Calu3 (cell line): ENCODE results near the gene TRMT61B. TPM values are rescaled to one million over a fixed set of nuclear protein-coding genes. Genes with fewer than 3 reads are reported as not detected.
A peak's percentile ranks its signal among the peaks of the same experiment; 100 is the strongest.

Source experiments
- BruUV-seq: library from RNA; stranded (reverse); fragments of 400-500 nt; replicated peaks from 2 replicates; lab custom pipeline; 2021; lab: Mats Ljungman, UMichigan
- CTCF ChIA-PET: fragments of 300-600 bp; sonication (Branson Sonifier 250); formaldehyde crosslinking; loops from one replicate; lab custom pipeline; 2022; ENCODE audit warnings: antibody characterized with exemption; lab: Charles Lee
- DNase-seq: peaks from one replicate; pipeline ENCODE4 v3.0.0; 2022
- H3K27ac Mint-ChIP-seq: one replicate; pipeline ENCODE4 v1.8.0; 2022; ENCODE audit warnings: mixed read lengths; ENCODE audit not compliant: unreplicated experiment
- H3K27me3 Mint-ChIP-seq: one replicate; pipeline ENCODE4 v1.8.0; 2022; ENCODE audit warnings: mixed read lengths; ENCODE audit not compliant: unreplicated experiment
- H3K36me3 Mint-ChIP-seq: one replicate; pipeline ENCODE4 v1.8.0; 2022; ENCODE audit warnings: mild to moderate bottlenecking, moderate library complexity, mixed read lengths; ENCODE audit not compliant: insufficient read depth, unreplicated experiment
- H3K4me1 Mint-ChIP-seq: one replicate; pipeline ENCODE4 v1.8.0; 2022; ENCODE audit warnings: mild to moderate bottlenecking, low read depth, mixed read lengths; ENCODE audit not compliant: unreplicated experiment
- H3K4me3 Mint-ChIP-seq: one replicate; pipeline ENCODE4 v1.8.0; 2022; ENCODE audit warnings: mild to moderate bottlenecking, low read depth, moderate library complexity, mixed read lengths; ENCODE audit not compliant: unreplicated experiment
- H3K9me3 Mint-ChIP-seq: one replicate; pipeline ENCODE4 v1.8.0; 2022; ENCODE audit warnings: low read depth, mixed read lengths; ENCODE audit not compliant: unreplicated experiment
- intact Hi-C: fragments of 100-400 bp; cut with micrococcal nuclease; formaldehyde crosslinking; loops from one replicate; pipeline ENCODE4 v1.10.0; 2022; ENCODE audit not compliant: unreplicated experiment
- total RNA-seq: library from RNA; stranded (reverse); gene quantifications from 2 replicates; pipeline ENCODE4 v1.2.3, GENCODE V29; 2022
- TF ChIP-seq, protein P1 (sequence below): fragments of 200-600 bp; IDR thresholded peaks from one replicate; pipeline ENCODE4 v1.8.0; 2022; ENCODE audit warnings: antibody characterized with exemption; ENCODE audit not compliant: unreplicated experiment

The TRMT61B gene
- total RNA-seq, 1 experiment from 2014 or later, result 17.0 TPM

DNA sequence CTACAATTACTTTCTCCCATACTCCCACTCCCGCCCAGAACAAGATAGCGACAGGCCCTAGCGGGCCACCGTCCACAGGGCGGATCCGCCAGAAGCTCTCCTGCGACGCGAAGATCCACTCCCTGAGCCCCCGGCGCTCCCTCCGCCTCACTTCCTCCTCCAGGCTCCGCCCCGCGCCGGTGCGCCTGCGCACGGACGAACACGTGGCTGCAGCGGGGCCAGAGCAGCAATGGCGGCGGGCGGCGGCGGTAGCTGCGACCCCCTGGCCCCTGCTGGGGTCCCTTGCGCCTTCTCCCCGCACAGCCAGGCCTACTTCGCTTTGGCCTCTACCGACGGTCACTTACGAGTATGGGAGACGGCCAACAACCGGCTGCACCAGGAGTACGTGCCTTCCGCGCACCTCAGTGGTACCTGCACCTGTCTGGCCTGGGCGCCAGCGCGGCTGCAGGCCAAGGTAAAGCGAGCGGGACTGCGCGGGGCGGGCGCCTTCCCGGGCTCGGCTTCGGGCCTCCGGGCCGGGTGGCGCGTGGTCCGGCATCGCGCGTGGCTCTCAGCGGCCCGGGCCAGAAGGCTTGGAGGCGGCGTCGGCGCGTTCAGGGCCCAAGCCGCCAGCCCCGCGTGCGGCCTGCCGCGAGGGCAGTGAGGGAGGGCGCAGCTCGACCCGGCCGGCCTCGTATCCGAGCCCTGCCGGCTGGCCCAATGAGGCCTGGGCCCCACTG, 24.5 kb upstream of the TRMT61B start, which contains the start of gene WDR43:
Gene WDR43, plus strand, starts transcription at position 198 of the 719 bp plus-strand sequence. Its CDS starts 32 bp downstream, at position 230.
- peak; percentile 98 for DNase-seq
- Mint-ChIP-seq H3K4me3 (peak within 1 kb of the TSS; percentile 94), H3K27ac (peak within 1 kb of the TSS; percentile 92), H3K27me3 (no peaks in the 10 kb centered on the region), H3K9me3 (no peaks in the 10 kb centered on the region), H3K4me1 (peaks cover 26% of the 10 kb centered on the region), H3K36me3 (peaks cover 27% of the 10 kb centered on the region)
- CTCF ChIA-PET, result interaction anchor here (0.6 to 0.7 kb wide), 4 partner anchors 34 to 1252 kb away, joined by 3 to 8 read pairs (median 4); partner anchors contain the start of gene YPEL5
- TF ChIP-seq, protein P1, sequence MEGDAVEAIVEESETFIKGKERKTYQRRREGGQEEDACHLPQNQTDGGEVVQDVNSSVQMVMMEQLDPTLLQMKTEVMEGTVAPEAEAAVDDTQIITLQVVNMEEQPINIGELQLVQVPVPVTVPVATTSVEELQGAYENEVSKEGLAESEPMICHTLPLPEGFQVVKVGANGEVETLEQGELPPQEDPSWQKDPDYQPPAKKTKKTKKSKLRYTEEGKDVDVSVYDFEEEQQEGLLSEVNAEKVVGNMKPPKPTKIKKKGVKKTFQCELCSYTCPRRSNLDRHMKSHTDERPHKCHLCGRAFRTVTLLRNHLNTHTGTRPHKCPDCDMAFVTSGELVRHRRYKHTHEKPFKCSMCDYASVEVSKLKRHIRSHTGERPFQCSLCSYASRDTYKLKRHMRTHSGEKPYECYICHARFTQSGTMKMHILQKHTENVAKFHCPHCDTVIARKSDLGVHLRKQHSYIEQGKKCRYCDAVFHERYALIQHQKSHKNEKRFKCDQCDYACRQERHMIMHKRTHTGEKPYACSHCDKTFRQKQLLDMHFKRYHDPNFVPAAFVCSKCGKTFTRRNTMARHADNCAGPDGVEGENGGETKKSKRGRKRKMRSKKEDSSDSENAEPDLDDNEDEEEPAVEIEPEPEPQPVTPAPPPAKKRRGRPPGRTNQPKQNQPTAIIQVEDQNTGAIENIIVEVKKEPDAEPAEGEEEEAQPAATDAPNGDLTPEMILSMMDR, result no peak
- BruUV-seq, result no TSS peak
- intact Hi-C loops, result no loop called here

DNA sequence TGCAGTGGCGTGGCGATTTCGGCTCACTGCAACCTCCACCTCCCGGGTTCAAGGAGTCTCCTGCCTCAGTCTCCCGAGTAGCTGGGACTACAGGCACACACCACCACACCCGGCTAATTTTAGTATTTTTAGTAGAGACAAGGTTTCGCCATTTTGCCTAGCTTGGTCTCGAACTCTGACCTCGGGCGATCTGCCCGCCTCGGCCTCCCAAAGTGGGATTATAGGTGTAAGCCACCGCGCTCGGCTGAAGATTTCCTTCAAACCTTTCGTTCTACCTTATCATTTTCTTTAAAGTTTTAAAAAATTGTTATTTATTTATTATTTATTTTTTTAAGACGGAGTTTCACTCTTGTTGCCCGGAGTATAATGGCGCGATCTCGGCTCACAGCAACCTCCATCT, 23.4 kb upstream of the TRMT61B start:
- intact Hi-C loops, result no loop called here
- CTCF ChIA-PET, result no interaction called here
- H3K27me3 Mint-ChIP-seq, result no peaks in the 10 kb centered on the region
- no peak overlapping the region for H3K27ac Mint-ChIP-seq
- H3K4me3 Mint-ChIP-seq, result no peak overlapping the region
- H3K9me3 Mint-ChIP-seq, result no peaks in the 10 kb centered on the region
- TF ChIP-seq, protein P1, result no peak
- peaks cover 27% of the 10 kb centered on the region for H3K36me3 Mint-ChIP-seq
- no peak for DNase-seq
- peaks cover 15% of the 10 kb centered on the region for H3K4me1 Mint-ChIP-seq
- TSS peak; percentile 13 for BruUV-seq

DNA sequence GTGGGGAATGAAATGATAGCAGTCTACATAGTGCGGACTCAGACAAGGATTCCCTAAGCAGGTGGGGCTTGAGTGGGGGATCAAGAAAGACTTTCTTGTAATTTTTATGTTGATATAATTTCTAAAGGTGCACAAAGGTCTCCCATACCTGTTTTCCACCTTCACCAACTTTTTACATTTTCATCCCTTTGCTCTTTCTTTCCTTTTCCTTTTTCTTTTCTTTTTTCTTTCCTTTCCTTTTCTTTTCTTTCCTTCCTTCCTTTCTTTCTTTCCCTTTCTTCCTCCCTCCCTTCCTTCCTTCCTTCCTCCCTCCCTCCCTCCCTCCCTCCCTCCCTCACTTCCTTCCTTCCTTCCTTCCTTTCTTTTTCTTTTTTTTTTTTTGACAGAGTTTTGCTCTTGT, 10.1 kb upstream of the TRMT61B start:
- H3K36me3 Mint-ChIP-seq, result no peaks in the 10 kb centered on the region
- no peaks in the 10 kb centered on the region for H3K4me1 Mint-ChIP-seq

GRCh38 chr2:28871620-28872019, 1.5 kb upstream of the TRMT61B start:
- Mint-ChIP-seq H3K9me3 (no peaks in the 10 kb centered on the region), H3K4me3 (no peak overlapping the region), H3K27me3 (peaks cover 20% of the 10 kb centered on the region), H3K36me3 (peaks cover 27% of the 10 kb centered on the region), H3K27ac (no peak overlapping the region), H3K4me1 (peaks cover 10% of the 10 kb centered on the region)
- BruUV-seq, result no TSS peak
- CTCF ChIA-PET, result no interaction called here
- TF ChIP-seq, protein P1, result no peak
- intact Hi-C loops, result no loop called here
- no peak for DNase-seq

More for the DNA sequence above, 10.1 kb upstream of the TRMT61B start:
- intact Hi-C loops, result no loop called here
- TF ChIP-seq, protein P1, result no peak
- Mint-ChIP-seq H3K9me3 (no peaks in the 10 kb centered on the region), H3K27ac (no peak overlapping the region), H3K4me3 (no peak overlapping the region), H3K27me3 (peaks cover 54% of the 10 kb centered on the region)
- CTCF ChIA-PET, result no interaction called here
- DNase-seq, result no peak
- BruUV-seq, result no TSS peak
